Fibroblast of skin of back (primary cell): ENCODE measurements around the gene DNAI4.
"Not testable (repeated sequence)": the region's sequence is repeated elsewhere in the genome, so short reads cannot be mapped to it uniquely, and the experiment has no call there.

Experiments used
- DNase-seq: peaks from one replicate; pipeline ENCODE4 v3.0.0-alpha.2; 2013

Gene DNAI4

DNA sequence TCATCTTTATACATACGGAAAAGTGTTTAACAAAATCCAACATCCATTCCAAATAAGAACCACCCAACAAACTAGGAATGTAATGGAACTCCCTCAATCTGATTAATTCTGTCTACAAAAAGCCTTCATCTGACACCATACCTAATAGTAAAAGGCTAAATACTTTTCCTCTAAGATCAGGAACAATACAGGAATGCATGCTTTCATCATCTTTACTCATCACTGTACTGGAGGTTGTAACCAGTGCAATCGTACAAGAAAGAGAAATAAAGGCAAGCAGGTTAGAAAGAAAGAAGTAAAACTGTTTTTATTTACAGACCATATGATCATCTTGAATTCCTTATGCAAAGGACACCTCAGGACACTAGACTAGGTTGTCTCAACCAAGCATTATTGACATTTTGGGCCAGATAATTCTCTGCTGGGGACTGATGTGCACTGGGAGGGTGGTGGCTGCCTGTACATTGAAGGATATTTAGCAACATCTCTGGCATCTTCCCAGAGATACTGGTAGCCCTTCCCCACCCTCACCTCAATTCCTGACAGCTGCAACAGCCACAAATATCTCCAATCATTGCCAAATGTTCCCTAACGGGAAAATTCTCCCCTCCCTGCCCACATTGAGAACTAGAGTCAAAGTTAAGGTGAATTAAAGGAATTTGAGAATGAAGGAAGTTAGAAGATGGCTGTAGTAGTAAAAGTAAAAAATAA lies 93.0 kb downstream of the DNAI4 start:
- DNase-seq: no peak

DNA sequence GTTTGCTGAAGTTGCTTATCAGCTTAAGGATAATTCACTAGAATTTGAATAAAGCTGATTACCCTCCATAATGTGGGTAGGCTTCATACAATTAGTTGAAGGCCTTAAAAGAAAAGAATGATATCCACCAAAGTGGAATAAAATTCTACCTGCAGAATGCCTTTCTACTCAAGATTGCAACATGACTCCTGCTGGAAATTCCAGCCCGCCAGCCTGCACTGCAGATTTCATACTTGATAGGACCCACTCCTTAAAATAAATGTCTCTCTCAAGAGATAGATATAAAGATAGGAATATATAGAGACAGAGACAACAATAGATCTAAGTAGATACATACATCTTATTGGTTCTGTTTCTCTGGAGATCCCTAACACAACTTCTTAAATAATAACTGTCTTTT lies 99.9 kb downstream of the DNAI4 start:
- DNase-seq: no peak

DNA sequence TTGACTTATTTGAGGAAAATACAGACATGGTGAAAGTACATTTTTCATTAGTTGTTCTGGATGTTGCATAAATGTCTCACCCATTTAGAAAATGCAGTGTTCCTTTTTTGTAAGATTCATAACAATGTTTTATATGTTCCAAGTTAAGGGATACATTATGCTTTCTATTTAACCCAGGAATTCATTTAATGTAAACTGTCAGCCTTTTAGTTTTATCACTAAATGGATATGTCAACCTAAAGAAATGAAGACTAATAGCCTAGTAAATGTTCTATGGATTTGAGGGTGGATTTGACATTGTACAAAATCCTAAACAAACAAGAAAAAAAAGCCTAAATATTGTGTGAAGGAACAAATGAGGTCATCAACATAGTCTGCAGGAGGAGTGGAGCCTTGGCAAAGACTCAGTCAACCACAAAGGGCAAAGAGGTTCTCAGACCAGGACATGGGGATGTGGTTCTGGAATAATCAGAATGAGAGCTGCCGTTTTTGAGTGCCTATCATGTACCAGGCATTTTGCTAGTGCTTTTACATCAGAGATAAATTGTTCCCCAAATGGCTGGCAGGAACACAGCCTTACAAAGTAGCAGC lies 114.8 kb downstream of the DNAI4 start:
- no peak for DNase-seq

DNA sequence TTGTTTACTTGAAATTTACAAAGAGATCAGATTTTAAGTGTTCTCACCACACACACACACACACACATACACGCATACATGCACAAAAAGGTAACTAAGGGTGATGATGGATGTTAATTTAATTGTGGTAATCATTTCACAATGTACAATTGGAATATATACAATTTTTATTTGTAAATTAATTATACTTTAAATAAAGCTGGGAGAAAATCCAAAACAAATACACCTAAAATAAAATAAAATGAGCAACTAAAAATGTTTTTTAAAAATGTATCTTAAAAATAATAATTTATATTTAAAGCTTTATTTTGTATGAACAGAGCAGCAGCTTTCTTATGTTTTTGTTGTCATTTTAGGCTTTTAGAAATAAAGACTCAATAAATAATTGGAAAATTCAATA lies 115.4 kb downstream of the DNAI4 start:
- no peak for DNase-seq

DNA sequence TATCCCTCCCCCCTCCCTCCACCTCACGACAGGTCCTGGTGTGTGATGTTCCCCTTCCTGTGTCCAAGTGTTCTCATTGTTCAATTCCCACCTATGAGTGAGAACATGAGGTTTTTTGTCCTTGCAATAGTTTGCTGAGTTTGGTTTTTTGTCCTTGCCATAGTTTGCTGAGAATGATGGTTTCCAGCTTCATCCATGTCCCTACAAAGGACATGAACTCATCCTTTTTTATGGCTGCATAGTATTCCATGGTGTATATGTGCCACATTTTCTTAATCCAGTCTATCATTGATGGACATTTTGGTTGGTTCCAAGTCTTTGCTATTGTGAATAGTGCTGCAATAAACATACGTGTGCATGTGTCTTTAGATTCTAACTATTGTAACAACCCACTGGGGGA lies 128.8 kb downstream of the DNAI4 start:
- not testable (repeated sequence) for DNase-seq

DNA sequence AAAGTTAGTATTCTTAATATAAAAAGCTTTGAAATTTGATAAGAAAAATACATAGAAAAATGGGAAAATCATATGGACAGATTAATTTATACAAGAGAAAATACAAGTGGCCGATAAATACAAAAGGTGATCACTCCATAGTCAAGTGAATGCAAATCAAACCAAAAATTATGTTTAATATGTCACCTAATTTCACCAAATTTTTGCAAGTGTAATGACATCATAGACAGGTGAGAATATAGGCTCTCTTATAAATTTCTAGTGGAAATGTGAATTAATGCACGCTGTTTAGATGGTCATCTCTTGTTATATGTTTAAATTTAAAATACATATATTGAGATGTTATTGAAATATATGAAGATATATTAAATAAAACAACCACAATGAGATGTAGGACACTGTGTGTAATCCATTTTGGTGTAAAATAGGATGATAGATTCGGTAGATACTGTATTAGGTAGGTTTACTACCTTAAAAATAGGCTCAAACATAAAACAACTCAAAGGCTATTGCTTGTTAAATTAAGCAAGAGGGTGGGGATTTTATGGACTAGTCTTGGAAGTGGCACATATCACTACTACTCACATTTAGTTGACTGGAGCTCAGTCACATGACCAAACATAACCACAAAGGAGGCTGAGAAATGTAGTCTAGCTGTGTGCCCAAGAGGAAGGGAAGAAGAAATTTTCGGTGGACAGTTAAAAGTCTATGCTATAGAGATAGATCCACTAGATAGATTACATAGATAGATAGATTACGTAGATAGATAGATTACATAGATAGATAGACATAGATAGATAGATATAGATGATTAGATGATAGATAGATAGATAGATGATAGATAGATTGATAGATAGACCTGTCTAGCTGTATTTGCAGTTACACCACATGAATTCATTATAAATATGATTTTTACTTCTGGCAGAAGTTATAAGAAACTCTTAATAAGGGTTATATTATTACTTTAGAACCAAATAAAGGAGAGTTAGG lies 132.7 kb downstream of the DNAI4 start:
- DNase-seq: no peak

DNA sequence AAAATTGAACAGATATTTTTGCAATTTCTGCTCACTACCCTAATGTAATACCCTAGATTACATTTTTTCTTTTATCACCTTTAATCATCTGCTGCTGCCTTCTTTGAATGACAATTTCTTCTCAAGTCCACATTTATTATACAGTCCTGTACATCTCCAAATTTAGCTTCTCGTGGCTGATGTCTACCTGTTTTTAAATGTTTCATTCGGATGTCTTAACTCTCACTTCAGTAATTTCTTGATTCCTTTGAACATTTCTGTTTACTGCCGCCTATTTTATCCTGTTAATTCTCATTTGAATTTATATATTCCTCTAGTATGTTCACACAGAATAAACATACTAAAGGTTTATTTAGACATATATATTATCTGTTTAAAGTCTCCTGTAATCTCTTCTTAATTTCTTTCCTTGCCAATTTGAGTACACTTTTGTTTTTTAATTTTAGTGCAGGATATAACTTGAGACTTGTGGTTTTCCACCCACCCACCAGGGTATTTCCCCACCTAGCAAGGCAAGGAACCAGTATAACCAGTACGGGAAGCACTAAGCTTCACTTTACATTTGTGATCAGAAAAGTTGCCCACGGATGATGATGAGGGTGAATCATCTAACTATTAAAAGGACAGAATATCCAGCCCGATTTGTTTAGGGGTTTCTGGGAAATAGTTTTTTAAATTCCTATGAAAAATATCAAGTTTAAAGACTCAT lies 136.3 kb downstream of the DNAI4 start:
- no peak for DNase-seq

DNA sequence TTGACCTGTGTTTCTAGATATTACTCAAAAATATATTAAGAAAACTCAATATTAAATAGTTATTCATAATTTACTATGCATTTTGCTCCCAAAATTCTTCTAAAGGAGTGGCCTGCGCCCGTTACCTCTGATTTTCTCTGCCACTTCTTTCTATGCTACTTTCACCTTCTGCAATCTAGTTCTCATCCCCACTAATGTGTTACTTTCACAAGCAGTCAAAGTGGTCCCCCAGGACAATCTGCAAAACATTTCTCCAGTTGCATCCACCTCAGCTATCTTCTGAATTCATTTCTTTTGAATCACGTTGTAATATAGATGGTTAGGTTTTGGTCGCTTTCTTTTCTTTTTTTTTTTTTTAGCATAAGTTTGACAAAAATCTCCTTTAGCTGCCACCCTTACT lies 137.0 kb downstream of the DNAI4 start:
- DNase-seq: no peak

DNA sequence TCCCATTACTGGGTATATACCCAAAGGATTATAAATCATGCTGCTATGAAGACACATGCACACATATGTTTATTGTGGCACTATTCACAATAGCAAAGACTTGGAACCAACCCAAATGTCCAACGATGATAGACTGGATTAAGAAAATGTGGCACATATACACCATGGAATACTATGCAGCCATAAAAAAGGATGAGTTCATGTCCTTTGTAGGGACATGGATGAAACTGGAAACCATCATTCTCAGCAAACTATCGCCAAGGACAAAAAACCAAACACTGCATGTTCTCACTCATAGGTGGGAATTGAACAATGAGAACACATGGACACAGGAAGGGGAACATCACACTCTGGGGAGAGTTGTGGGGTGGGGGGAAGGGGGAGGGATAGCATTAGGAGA lies 138.9 kb downstream of the DNAI4 start:
- not testable (repeated sequence) for DNase-seq

DNA sequence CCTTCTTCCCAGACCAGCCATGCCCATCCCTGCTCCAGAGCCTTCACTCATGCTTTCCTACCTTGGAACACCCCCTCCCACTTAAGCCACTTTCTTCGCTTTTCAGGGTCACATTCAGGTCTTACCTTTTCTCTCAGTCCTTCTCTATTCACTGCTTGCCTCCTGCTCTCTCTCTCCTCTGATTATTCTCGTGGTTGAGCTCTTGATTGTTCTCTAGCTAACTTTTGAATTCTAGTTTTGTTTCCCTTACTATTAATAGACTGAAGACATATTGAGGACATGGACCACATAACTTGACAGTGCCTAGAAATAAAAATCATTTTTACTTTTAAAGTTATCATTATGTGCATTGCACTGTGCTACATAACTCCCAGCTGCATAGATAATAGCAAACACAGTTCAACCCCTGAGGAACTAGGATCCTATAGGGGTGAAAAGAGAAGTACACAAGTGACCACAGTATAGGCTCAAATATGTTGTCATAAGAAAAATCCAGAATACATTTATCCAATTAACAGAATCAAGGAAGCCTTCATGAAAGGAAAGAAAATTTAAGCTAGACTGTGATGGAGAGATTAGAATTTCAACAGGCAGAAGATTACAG lies 145.1 kb downstream of the DNAI4 start:
- DNase-seq: no peak

DNA sequence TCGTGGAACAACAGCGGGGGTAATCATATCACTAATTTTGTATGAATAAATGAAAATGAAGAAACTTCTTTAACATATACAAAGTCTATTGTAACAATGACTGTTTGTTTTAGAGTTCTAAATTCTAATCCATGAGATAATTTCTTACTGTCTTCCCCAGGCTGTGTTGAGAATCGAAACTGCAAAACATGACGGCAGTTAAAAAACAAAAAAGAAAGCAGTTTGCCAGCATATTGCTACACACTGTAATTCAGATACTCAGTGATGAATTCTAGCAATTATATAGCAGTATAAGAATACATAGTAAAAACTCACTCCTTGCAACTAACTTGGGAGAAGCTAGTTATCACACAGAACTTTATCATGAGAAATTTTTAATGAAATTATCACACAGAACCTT lies 145.7 kb downstream of the DNAI4 start:
- no peak for DNase-seq

DNA sequence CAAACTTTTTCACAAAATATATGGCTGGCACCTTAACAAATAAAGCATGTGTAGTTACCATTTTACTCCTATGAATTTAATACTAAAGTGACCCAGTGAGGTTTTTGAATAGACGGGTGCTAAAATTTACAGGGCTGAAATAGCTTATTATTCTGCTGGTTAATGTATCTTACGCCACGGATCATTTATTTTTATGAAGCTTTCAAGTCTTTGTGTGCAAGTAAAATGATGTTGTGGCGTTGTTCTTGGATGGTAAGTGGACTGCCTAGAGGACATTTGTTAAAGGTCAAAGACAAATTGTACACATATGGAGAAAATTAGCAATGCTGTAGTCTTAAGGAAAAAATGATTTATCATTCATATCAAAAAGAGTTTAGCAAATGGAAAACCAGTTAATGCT lies 146.4 kb downstream of the DNAI4 start:
- DNase-seq: no peak

DNA sequence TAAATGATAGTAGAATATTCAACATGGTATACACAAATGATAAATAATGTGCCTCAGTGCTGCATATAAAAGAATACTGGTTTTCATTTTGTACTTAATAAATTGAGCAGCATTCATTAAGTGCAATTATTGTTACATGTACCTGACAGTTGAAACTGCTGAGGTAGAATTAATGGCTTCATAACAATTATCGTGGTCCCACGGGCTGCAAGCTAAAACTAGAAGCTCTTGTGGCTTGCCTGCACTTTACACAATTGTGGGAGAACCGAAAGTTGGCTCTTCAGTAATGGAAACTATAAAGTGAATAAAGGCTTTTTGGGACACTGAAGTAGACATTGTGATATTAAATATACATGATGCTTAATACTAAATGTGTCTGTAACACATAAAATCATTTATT lies 146.8 kb downstream of the DNAI4 start:
- no peak for DNase-seq

DNA sequence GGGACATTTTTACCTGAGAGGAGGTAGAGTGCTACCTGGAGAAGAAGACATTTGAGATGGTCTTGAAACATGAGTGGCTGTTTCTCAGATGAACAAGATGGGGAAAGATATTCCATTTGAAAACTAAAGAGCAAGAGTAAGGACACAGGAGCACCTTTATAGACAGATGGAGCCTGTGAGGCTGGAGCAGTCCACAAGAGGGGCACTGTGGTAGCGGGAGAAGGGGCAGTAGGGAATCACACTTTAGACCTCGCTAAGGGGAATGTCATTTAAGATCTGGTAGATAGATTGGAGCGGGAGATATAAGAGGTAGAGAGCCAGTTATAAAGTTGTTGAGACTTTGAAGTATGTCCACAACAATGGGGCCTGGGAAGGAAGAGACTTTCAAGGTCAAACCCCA lies 149.0 kb downstream of the DNAI4 start:
- DNase-seq: no peak

DNA sequence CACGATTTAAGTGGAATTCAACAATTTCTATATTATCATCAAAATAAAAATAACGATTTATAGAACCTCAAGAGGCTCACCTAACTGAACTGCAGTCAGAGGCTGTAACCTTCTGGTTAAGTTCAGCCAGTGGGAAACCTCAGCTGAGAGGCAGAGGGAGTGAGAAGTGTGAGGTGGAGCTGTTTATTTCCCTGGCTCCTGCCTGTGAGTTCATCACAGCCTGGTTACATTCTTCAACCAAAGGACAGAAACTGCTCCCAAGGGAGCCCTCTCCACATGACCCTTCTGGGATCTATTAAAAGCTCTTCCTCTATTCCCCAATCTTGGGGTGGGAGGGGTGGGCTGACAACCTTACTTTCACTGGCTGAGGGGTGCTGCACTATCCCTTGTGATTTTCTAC lies 150.2 kb downstream of the DNAI4 start:
- DNase-seq: peak; percentile 2

DNA sequence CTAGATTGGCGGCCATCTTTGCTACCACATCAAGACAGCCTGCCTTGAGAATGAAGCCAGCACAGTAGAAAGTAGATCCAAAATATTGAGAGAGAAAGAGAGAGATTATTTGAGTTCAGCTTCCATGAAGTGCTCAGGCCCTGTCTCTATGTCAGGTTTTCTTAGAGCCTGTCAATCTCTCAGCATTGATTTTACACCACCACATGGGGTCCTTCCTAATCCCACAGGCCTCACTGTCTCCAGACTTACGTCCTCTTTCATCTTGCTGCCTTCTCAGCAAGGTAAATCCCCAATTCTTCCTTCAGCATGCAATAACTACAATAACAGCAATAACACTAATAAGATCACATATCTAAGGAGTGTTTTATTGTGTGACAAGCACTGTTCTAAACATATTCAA lies 151.4 kb downstream of the DNAI4 start:
- no peak for DNase-seq

DNA sequence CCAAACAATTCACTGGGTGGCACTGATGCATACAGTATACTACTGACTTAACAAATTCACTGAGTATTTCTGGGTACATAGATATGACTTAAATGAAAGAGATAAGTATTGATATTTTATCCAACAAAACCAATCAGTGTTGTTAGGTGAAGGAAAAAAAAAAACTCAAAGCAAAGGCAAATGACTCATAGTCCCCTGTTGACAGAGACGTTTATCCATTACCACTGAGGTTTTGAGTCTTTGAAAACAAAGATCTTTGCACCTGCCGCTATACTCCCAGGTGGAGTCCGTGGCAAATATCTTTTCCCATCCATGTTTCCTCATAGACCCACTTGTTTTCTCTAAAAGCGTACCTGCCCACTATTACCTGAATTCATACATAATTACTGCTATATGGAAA lies 154.0 kb downstream of the DNAI4 start:
- no peak for DNase-seq

DNA sequence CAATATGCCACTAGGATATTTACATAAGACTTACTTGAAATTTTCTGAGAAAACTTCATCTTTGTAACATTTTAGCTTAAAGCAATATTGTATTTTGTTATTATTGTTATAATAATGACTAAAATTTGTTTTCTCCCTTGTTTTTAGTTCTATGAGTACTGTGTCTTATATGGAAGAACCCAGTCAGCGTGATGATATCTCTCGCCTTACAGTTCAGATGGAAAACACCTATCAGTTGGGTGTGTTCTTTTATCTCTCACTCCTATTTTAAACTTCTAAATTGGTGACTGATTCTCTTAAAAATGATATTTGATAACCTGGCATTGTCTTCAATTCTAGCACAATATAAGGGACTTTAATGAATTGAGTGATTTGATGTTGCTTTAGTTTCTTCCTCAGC lies 154.4 kb downstream of the DNAI4 start:
- DNase-seq: no peak

DNA sequence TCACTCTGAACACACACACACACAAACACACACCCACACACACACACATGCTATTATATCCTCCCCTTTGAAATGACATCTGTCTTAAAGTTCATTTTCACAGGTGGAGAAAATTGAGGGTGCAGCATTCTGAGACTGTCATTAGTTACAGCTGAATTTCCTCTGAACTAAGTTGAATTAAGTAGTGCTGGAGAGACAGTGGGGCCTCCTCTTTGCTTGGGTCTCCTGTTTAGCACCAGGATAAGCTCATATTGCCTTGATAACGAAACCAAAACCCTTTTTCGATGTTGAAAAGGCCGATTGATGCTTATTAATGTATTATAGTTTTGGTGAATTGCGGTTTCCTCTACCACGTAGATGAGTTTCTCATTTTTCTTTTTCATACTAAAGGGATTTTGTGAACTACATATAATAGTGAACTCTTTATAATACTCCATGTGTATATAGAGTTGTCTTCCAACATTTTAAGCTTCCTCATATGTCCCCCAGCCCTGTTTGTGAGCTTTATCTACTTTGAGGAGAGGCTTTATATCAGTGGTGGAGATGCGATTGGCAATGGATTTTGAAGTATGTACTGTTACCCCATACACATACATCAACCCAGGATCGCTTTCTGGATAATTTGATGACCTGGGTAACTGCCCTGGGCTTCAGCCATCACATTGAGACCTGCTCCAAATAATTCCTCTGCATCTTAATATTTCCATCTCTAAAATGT lies 155.0 kb downstream of the DNAI4 start:
- DNase-seq: no peak

DNA sequence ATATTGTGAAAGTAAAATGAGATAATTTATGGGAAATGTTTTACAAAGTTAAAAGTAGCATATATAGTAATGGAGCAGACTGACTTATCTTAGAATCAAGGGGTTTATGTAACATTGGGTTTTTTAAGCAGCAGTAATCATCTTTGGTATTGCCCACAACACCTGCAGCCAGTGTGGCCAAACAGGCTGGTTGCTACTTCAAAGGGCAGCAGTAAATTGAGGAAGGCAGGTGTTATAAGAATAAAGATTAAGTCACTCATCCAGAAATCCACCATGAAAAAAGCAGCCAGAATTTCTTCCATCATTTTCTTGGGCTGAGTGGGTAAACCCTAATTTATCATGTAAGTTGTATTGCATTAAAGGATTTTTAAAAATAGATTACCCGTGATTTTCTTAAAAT lies 155.7 kb downstream of the DNAI4 start:
- DNase-seq: no peak

DNA sequence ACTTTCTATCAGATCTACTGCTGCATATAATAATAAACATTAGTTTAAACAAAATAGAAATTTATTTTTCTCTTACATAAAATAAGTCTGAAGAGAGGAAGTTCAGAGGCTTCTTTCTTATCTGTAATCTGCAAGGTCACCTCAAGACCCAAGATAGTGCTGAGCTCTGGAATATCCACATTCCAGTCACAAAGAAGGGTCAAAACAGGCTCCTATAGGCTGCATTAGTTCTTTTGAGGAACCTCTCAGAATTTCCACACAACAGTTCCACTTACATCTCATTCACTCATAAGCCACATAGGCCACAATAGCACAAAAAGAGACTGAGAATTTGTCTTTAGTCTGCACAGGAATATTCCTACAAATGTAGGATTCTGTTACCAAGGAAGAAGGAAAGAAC lies 157.0 kb downstream of the DNAI4 start:
- DNase-seq: no peak
